GM19351 (cell line): ENCODE results near the gene BRME1.
A peak's percentile ranks its signal among the peaks of the same experiment; 100 is the strongest.

Source experiments
- ATAC-seq: cut with Tn5 transposase; IDR thresholded peaks from one replicate; pipeline ENCODE4 v1.9.1; 2021; ENCODE audit warnings: mild to moderate bottlenecking, moderate library complexity; ENCODE audit not compliant: unreplicated experiment

Gene BRME1

GRCh38 chr19:13905634-13906520, at the start of gene BRME1, which contains the start of gene CC2D1A:
Gene BRME1 (minus strand): TSS chr19:13906117. CDS start chr19:13904892, 1,225 bp downstream.
Gene CC2D1A (plus strand): TSS chr19:13906201. CDS start chr19:13906442, 241 bp downstream.
- peak; percentile 78 for ATAC-seq

- no peak for ATAC-seq
Measured at GRCh38 chr19:13954185-13954584, 48.3 kb upstream of the BRME1 start.

GRCh38 chr19:13952931-13953531, 47.1 kb upstream of the BRME1 start:
- ATAC-seq = no peak

GRCh38 chr19:13952154-13952930, 46.4 kb upstream of the BRME1 start, which contains the start of gene DCAF15:
Gene DCAF15 (plus strand): TSS chr19:13952509. CDS start chr19:13952513, 4 bp downstream.
- peak; percentile 96 for ATAC-seq

- peak; percentile 6 for ATAC-seq
Measured at GRCh38 chr19:13951799-13952153, 45.9 kb upstream of the BRME1 start.

GRCh38 chr19:13951043-13951442, 45.1 kb upstream of the BRME1 start:
- no peak for ATAC-seq

- no peak for ATAC-seq
Measured at GRCh38 chr19:13946414-13946813, 40.5 kb upstream of the BRME1 start.

GRCh38 chr19:13942023-13942684, 36.2 kb upstream of the BRME1 start:
- ATAC-seq = no peak

- ATAC-seq = no peak
Measured at GRCh38 chr19:13938301-13939064, 32.6 kb upstream of the BRME1 start, which contains the start of gene PODNL1. Gene PODNL1 (minus strand): TSS chr19:13938417. CDS start chr19:13938181, 236 bp downstream.

GRCh38 chr19:13937479-13938300, 31.8 kb upstream of the BRME1 start:
- ATAC-seq = no peak

GRCh38 chr19:13935765-13936510, 30.0 kb upstream of the BRME1 start:
- no peak for ATAC-seq

- no peak for ATAC-seq
Measured at GRCh38 chr19:13934785-13935109, 28.8 kb upstream of the BRME1 start.

GRCh38 chr19:13932911-13933393, 27.0 kb upstream of the BRME1 start:
- ATAC-seq = no peak

GRCh38 chr19:13932149-13932637, 26.3 kb upstream of the BRME1 start:
- ATAC-seq = no peak

GRCh38 chr19:13931391-13932148, 25.7 kb upstream of the BRME1 start:
- ATAC-seq = no peak

- no peak for ATAC-seq
Measured at GRCh38 chr19:13930402-13930801, 24.5 kb upstream of the BRME1 start.

GRCh38 chr19:13929956-13930355, 24.0 kb upstream of the BRME1 start:
- ATAC-seq = no peak
